Central memory CD8-positive, alpha-beta T cell (primary cell): ENCODE results near the gene TUNAR.

Source experiments
- ATAC-seq: fragments of 150-1000 bp; cut with Tn5 transposase; replicated peaks from 2 replicates; pipeline ENCODE4 v1.10.0; 2022; ENCODE audit warnings: mild to moderate bottlenecking, moderate FRiP score, moderate number of reproducible peaks; ENCODE audit not compliant: poor library complexity, severe bottlenecking; ENCODE audit errors: extremely low read depth
- DNase-seq, 2 donors: peaks; one replicate each; pipeline ENCODE4 v3.0.0; 2021; ENCODE audit warnings: low spot score in 2 of 2
- H3K27ac Mint-ChIP-seq: one replicate; pipeline ENCODE4 v1.8.0; 2022; ENCODE audit warnings: low read depth, mild to moderate bottlenecking, moderate library complexity, mixed read lengths
- H3K27me3 Mint-ChIP-seq: one replicate; pipeline ENCODE4 v1.8.0; 2022; ENCODE audit warnings: mixed read lengths
- H3K36me3 Mint-ChIP-seq: one replicate; pipeline ENCODE4 v1.8.0; 2022; ENCODE audit warnings: mild to moderate bottlenecking, moderate library complexity, mixed read lengths; ENCODE audit not compliant: insufficient read depth
- H3K4me1 Mint-ChIP-seq: one replicate; pipeline ENCODE4 v1.8.0; 2022; ENCODE audit warnings: mixed read lengths
- H3K4me3 Mint-ChIP-seq: one replicate; pipeline ENCODE4 v1.8.0; 2022; ENCODE audit warnings: mild to moderate bottlenecking, moderate library complexity, mixed read lengths
- H3K9me3 Mint-ChIP-seq: one replicate; pipeline ENCODE4 v1.8.0; 2022; ENCODE audit warnings: mixed read lengths

The TUNAR gene

DNA sequence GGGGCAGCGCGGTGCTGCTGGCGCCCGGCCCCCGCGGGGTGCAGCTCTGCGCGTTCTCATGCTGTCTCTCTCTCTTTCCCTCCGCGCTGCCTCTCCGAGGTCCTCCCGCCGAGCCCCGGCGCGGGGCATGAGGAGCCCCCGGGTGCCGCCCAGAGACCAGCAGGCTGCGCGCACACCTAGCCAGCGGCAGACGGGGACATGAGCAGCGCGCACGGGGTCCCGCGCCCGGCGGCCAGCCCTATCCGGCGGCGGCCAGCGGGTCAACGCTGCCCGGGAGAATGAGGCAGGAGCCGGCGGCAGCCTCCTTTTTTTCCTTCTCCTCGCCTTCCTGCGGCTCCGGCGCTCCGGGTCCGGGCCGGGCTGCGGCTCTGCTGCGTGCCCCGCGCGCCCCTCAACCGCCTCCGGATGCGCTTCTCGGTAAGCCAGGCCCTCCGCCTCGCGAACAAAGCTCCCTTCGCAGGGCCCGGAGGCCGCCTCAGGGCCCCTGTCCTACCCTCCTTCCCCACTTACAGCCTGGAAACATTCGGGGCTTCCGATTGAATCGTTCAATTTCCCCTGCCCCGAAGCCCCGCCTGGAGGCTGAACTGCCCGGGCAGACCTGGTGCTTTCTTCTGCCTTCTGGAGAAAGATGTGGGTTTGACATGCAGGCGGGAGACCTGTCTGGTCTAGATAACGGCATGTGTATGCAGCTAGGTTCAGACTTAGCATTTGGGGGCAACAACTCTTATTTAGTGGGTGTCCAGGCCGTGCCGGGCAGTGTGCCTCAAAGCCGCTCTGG is at the start of gene TUNAR:
TSS of gene TUNAR (plus strand) at position 72 of the 778 bp plus-strand sequence.
- DNase-seq (no peak), ATAC-seq (no peak)
- Mint-ChIP-seq H3K27me3 (peaks cover 66% of the 10 kb centered on the region), H3K4me1 (no peaks in the 10 kb centered on the region), H3K36me3 (peaks cover 1% of the 10 kb centered on the region), H3K27ac (no peak within 1 kb of the TSS), H3K9me3 (no peaks in the 10 kb centered on the region), H3K4me3 (no peak within 1 kb of the TSS)

DNA sequence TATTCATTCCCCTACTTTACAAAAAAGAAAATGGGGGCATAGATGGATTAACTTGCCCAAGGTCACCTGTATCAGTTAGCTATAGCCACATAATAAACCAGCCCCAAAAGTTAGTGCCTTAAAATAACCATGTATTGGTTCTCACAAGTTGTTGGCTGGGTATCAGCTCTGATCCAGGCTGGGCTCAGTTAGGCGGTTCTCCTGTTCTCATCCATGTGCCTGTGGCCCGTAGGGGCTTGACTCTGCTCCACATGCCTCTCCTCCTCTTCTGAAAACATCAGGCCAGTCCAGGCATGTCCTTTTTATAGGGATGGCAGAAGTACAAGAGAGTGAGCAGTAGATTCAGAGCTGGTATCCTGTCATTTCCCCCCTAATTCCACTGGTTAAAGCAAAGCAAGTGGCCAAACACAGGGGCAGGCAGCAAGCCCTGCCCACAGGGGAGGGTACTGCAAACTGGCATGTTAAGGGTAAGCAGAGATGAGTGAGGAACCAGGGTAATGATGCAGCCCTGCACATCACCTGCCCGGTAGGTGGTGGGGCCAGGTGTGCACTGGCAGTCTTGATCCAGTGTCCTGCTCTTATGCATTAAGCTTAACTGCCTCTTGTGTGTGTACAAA is 47.9 kb upstream of the TUNAR start:
- Mint-ChIP-seq H3K27me3 (peaks cover 66% of the 10 kb centered on the region), H3K4me3 (no peak overlapping the region), H3K9me3 (no peaks in the 10 kb centered on the region), H3K36me3 (no peaks in the 10 kb centered on the region), H3K27ac (no peak overlapping the region), H3K4me1 (no peaks in the 10 kb centered on the region)
- ATAC-seq (no peak), DNase-seq (no peak)

DNA sequence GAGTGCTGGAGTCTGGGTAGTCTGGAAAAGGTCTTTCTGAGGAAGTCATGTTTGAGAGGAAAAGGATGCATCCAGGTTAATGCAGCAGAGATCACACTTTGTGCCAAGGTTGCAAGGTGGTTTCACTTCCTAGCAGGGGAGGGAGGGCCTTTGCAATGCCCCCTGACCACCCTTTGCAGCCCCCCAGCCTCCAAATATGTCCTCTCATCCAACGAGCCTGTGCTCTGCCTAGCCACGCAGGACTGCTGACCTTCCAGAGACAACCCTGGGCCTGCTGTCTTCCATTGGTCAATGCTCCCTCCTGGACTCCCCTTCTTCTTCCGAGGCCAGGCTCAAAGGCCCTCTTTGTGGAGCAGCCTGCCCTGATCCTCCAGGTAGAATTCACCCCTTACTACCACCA is 47.3 kb upstream of the TUNAR start:
- Mint-ChIP-seq H3K36me3 (no peaks in the 10 kb centered on the region), H3K27ac (no peak overlapping the region), H3K4me3 (no peak overlapping the region), H3K4me1 (no peaks in the 10 kb centered on the region), H3K27me3 (peaks cover 66% of the 10 kb centered on the region), H3K9me3 (no peaks in the 10 kb centered on the region)
- no peak for DNase-seq
- no peak for ATAC-seq

DNA sequence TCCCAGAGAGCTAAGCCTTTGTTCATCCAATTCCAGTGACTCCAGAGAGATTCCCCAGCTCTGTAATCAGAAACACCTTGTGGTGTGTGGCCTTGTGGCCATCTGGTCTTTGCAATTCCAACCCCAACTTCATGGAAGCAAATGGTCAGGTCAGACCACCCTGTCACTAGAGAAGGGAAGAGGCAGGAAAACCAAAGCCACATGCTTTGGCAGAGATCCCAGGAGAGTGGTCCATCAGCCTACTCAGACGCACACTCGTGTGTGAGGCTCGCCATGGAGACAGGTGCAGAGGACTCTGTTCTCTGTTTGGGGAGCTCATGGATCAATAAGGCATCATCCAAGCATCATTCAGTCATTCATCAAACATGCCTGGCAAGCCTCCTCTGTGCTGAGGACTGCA is 46.2 kb upstream of the TUNAR start:
- no peaks in the 10 kb centered on the region for H3K9me3 Mint-ChIP-seq

DNA sequence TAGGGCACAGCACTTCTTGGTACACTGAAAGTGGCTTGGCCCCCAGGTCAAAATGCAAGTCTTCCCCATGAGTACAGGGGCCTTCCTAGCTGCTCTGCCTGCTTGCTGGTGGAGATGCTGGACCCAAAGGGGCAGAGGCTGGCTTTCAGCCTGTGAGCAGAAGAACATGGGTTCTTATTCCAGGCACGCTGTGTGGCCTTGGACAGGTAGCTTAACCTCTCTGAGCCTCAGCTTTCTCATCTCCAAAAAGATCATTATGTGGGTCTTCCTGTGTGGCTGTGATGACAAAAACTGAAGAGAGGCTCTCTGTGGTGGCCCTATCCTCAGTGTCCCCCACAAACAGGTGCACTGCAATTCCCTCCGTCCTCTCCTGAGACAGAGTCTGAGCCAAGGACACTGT is 45.6 kb upstream of the TUNAR start:
- Mint-ChIP-seq H3K4me1 (no peaks in the 10 kb centered on the region), H3K9me3 (no peaks in the 10 kb centered on the region), H3K4me3 (no peak overlapping the region), H3K27ac (no peak overlapping the region), H3K27me3 (peaks cover 81% of the 10 kb centered on the region), H3K36me3 (no peaks in the 10 kb centered on the region)
- DNase-seq (no peak), ATAC-seq (no peak)

More for the DNA sequence above, 46.2 kb upstream of the TUNAR start:
- peaks cover 76% of the 10 kb centered on the region for H3K27me3 Mint-ChIP-seq
- no peak overlapping the region for H3K4me3 Mint-ChIP-seq
- H3K27ac Mint-ChIP-seq = no peak overlapping the region
- H3K36me3 Mint-ChIP-seq = no peaks in the 10 kb centered on the region
- H3K4me1 Mint-ChIP-seq = no peaks in the 10 kb centered on the region
- DNase-seq (no peak), ATAC-seq (no peak)

DNA sequence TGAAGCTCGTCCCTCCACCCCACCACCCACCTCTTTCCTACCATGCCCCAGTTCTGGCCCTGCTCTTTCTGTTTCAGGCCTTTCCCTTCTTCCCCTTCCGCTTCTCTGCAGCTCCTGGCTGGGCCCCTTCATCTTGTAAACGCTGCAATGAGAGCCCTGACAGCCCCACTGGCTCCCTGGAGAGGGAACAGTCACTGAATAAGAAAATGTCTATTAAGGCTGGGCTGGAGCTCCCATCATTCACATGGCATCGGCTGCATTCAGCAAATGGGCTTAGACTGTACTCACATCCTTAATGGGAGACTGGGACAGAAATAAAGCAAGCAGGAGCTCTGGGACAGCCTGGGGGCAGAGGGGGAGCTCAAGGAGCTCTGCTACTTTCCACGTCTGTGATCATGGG is 45.2 kb upstream of the TUNAR start:
- DNase-seq (no peak), ATAC-seq (no peak)
- Mint-ChIP-seq H3K36me3 (no peaks in the 10 kb centered on the region), H3K9me3 (no peaks in the 10 kb centered on the region), H3K27me3 (peaks cover 81% of the 10 kb centered on the region), H3K4me1 (no peaks in the 10 kb centered on the region), H3K4me3 (no peak overlapping the region), H3K27ac (no peak overlapping the region)

DNA sequence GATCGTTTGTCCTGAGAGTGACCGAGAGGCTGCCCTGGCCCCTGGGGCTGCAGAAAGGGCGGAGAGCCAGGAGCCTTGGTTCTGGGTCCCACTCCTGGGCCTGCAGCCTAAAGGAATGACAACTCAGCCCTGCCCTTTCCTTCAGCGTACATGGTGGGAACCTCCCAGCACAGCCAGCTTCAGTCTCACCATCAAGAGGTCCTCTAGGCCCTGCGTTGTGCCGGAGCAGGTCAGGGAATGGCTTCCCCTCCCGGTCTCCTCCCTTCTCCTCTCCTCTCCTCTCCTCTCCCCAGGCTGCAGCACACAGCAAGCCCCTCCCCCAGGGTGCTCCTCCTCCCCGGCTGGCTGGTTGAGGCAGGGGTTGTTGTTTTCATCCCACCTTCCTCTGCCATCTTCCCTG is 44.6 kb upstream of the TUNAR start:
- DNase-seq (no peak), ATAC-seq (no peak)
- peaks cover 78% of the 10 kb centered on the region for H3K27me3 Mint-ChIP-seq
- no peaks in the 10 kb centered on the region for H3K36me3 Mint-ChIP-seq
- H3K27ac Mint-ChIP-seq = no peak overlapping the region
- H3K4me3 Mint-ChIP-seq = no peak overlapping the region
- H3K9me3 Mint-ChIP-seq = no peaks in the 10 kb centered on the region
- no peaks in the 10 kb centered on the region for H3K4me1 Mint-ChIP-seq

DNA sequence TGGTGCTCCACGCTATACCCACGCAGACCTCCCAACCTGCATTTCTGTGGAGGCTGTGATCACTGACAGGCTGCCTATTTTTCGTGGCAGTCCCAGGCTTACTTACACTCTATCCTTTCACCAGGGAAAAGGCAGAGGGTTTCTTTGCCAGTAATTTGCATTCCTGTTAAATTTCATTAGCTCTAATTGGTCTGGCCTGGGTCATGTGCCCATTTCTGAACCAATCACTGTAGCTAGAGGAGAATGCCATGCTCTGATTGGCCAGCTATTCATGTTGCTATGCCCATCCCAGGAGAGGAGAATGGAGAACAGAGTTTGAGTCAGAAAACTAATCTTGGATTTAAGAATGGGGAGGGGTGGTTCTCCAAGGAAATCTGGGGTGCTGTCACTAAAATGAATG is 43.2 kb upstream of the TUNAR start:
- ATAC-seq (no peak), DNase-seq (no peak)
- Mint-ChIP-seq H3K4me3 (no peak overlapping the region), H3K27ac (no peak overlapping the region), H3K4me1 (no peaks in the 10 kb centered on the region), H3K9me3 (no peaks in the 10 kb centered on the region), H3K27me3 (peaks cover 65% of the 10 kb centered on the region), H3K36me3 (no peaks in the 10 kb centered on the region)

DNA sequence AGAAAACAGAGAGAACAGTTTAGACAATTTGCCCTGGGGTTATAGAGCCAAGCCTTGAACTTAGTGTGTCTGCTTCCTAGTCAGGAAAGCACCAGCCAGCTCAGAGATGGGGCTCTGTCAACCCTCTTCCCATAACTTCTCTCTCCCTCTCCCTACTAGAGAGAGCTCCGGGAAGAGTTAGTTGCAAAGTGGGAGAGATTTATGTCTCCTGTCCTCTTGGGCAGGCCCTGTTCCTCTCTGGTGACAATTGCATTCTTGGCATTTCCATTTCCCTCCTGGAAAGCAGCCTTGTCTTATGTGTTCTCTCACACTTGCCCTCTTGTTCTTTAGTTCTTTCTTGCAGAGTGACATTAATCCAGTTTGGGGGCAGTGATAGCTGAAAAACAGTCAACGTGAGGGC is 42.1 kb upstream of the TUNAR start:
- H3K27ac Mint-ChIP-seq = no peak overlapping the region
- H3K27me3 Mint-ChIP-seq = peaks cover 62% of the 10 kb centered on the region
- H3K4me1 Mint-ChIP-seq = no peaks in the 10 kb centered on the region
- DNase-seq (no peak), ATAC-seq (no peak)
- H3K36me3 Mint-ChIP-seq = no peaks in the 10 kb centered on the region
- H3K4me3 Mint-ChIP-seq = no peak overlapping the region
- H3K9me3 Mint-ChIP-seq = peaks cover 6% of the 10 kb centered on the region

DNA sequence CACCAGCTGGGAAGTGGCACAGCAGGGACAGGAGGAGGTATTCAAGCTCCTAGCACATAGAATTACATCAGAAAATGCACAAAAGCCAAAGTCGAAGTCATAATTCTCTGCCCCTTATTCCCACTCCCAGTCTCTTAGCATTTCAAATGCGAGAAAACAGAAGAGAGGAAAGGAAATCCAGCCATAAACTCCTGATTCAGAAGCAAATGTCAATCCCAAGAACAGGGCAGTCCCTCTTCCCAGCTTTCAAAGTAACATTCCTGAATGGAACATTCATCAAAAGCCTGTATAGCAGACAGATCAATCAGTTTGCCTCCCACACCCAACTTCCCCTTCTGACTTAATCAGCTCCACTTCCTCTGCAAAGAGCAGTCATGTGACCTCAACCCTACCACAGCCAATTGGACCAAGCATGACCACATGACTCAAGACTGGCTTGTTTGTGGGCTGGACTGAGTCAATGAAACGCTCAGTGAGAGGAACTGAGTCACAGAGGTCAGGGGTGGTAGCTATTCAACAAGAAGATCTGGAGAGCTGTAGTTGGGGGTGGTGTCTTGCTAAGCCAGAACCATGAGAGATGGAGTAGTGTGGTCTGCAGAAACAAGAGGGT is 41.4 kb upstream of the TUNAR start:
- ATAC-seq (no peak), DNase-seq (no peak)
- no peak overlapping the region for H3K4me3 Mint-ChIP-seq
- peaks cover 6% of the 10 kb centered on the region for H3K9me3 Mint-ChIP-seq
- no peaks in the 10 kb centered on the region for H3K36me3 Mint-ChIP-seq
- H3K4me1 Mint-ChIP-seq = no peaks in the 10 kb centered on the region
- H3K27me3 Mint-ChIP-seq = peaks cover 55% of the 10 kb centered on the region
- H3K27ac Mint-ChIP-seq = no peak overlapping the region

DNA sequence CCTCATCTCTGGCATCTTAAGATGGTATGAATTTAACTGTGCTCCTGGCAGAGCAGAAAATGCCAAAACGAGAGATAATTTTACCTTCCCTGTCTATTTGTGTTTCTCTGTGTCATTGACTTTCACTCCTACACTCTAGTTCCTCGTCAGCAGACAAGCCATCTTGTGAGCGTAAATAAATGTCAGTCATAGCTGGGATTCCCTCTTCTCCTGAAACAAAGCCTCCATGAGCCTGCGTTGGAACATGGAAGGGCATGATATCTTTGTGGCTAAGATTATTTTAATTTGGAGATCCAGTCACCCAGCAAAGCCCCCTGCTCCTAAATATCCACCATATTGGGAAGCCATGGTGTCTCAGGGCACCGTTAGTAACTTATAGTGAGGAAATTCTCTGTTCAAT is 37.8 kb upstream of the TUNAR start:
- H3K27ac Mint-ChIP-seq = no peak overlapping the region
- no peak overlapping the region for H3K4me3 Mint-ChIP-seq
- peaks cover 6% of the 10 kb centered on the region for H3K9me3 Mint-ChIP-seq
- DNase-seq (no peak), ATAC-seq (no peak)
- H3K27me3 Mint-ChIP-seq = peaks cover 39% of the 10 kb centered on the region
- H3K4me1 Mint-ChIP-seq = no peaks in the 10 kb centered on the region
- H3K36me3 Mint-ChIP-seq = no peaks in the 10 kb centered on the region

DNA sequence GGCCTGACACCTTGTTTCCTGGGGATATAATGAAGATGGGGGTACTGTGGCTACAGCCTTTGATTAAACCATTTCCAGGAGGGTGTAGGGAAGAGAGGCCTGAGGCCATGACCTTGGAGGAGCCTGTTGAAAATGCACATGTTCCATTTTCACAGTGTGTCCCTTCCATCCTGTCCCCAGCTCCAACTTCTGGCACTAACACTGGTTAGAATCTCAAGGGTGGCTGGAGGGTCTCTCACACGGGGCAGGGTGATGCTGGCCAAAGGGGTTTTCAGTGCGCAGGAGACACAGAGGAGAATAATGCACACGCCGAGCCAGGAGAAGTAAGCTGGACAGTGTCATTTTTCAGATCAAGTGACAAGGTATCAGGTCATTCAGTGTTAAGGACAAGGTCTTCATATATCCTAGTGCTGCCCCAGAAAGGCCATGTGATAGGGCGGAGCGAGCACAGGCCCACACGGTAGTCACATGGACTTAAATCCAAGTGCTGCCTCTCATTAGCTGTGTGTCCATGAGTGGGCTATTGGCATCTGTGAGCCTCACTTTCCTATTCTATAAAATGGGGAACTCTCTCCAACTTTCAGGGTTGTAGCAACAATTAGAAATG is 36.4 kb upstream of the TUNAR start:
- ATAC-seq = no peak
- Mint-ChIP-seq H3K9me3 (peaks cover 6% of the 10 kb centered on the region), H3K36me3 (no peaks in the 10 kb centered on the region)

DNA sequence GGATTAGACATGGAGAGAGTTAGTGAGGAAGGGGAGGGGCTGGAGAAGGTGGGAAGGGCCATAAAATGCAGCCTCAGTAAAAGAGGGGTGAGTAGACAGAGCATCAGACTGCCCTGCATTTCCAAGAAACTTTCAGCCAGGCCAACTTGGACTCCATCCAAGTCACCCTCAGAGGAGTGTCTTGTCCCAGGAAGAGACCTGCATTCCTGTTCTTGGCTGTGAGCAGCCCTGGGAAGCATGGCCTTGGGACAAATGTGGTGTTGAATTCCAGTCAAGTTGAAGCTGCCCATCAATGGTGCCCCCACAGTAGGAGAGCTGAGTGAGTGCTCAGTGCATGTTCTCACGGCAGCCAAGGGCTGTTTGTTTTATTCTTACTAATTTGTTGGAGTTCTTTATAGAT is 35.0 kb upstream of the TUNAR start:
- DNase-seq = no peak
- Mint-ChIP-seq H3K36me3 (no peaks in the 10 kb centered on the region), H3K27ac (no peak overlapping the region), H3K9me3 (peaks cover 6% of the 10 kb centered on the region), H3K4me3 (no peak overlapping the region), H3K4me1 (no peaks in the 10 kb centered on the region), H3K27me3 (peaks cover 39% of the 10 kb centered on the region)
- no peak for ATAC-seq

More for the DNA sequence above, 36.4 kb upstream of the TUNAR start:
- Mint-ChIP-seq H3K4me1 (no peaks in the 10 kb centered on the region), H3K4me3 (no peak overlapping the region), H3K27ac (no peak overlapping the region), H3K27me3 (peaks cover 31% of the 10 kb centered on the region)
- DNase-seq = no peak
